ENCODE measurements around the gene BRSK2.

Gene BRSK2

GRCh38 chr11:1478011-1478410, 88.3 kb downstream of the BRSK2 start:
- H3K4me2 ChIP-seq (ENCODE audit: low read length) = no peak overlapping the region
- H3K9me3 ChIP-seq (ENCODE audit: control insufficient read depth, low read length) = no peaks in the 10 kb centered on the region
- H2AFZ ChIP-seq = no peak overlapping the region
- H3K27ac ChIP-seq = no peak overlapping the region
- no peaks in the 10 kb centered on the region for H3K4me1 ChIP-seq
- no peaks in the 10 kb centered on the region for H3K79me2 ChIP-seq
- no peaks in the 10 kb centered on the region for H3K27me3 ChIP-seq (ENCODE audit: control insufficient read depth, insufficient read depth, low read length)
- H3K4me3 ChIP-seq (ENCODE audit: low read depth, low read length) = no peak overlapping the region
- no peaks in the 10 kb centered on the region for H3K36me3 ChIP-seq (ENCODE audit: control insufficient read depth, insufficient read depth, low read length)
- no peak overlapping the region for H3K9ac ChIP-seq
- TF ChIP-seq CTCF (IDR thresholded peaks at IDR 0.05) = no peak

GRCh38 chr11:1478544-1478943, 88.8 kb downstream of the BRSK2 start:
- no peak for TF ChIP-seq CTCF (IDR thresholded peaks at IDR 0.05)
- H3K27ac ChIP-seq = no peak overlapping the region
- no peaks in the 10 kb centered on the region for H3K36me3 ChIP-seq (ENCODE audit: control insufficient read depth, insufficient read depth, low read length)
- H3K4me2 ChIP-seq (ENCODE audit: low read length) = no peak overlapping the region
- H3K27me3 ChIP-seq (ENCODE audit: control insufficient read depth, insufficient read depth, low read length) = no peaks in the 10 kb centered on the region
- H3K4me3 ChIP-seq (ENCODE audit: low read depth, low read length) = no peak overlapping the region
- H2AFZ ChIP-seq = no peak overlapping the region
- H3K9me3 ChIP-seq (ENCODE audit: control insufficient read depth, low read length) = no peaks in the 10 kb centered on the region
- no peaks in the 10 kb centered on the region for H3K4me1 ChIP-seq
- no peak overlapping the region for H3K9ac ChIP-seq
- no peaks in the 10 kb centered on the region for H3K79me2 ChIP-seq

DNA sequence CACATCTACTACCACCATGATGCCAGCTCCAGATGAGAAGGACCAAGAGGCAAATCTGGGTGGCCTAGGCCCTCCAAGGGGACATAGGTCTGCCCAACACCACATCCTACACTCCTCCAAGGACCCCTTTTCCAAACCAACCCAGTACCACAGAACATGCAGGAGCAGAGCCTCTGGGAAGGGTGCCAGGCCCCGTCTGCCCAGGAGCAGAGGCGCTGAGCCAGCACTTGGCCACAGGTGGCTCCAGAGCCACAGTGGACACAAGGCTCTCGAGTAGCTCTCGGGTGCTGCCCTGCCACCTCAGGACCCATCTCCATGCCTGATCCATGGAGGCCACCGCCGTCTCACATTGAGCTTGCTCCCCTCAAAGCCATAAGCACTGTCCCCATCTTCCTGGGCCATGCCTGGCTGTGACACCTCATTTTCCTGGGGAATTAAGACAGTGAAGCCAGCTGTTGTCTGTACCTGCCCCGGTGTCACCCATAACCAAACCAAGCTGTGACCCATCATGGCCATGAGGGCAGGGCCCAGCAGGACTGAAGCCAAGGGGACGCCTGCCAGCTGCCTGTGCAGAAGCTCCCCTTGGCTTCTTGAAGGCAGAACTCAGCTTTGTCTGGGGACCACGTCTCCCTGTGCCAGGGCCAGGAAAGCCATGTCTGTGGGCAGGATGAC, 89.4 kb downstream of the BRSK2 start:
- Histone ChIP-seq H3K36me3 (ENCODE audit: control insufficient read depth, insufficient read depth, low read length) (no peaks in the 10 kb centered on the region), H2AFZ (no peak overlapping the region), H3K9ac (no peak overlapping the region), H3K79me2 (peaks cover 2% of the 10 kb centered on the region), H3K9me3 (ENCODE audit: control insufficient read depth, low read length) (no peaks in the 10 kb centered on the region), H3K4me2 (ENCODE audit: low read length) (no peak overlapping the region), H3K4me3 (ENCODE audit: low read depth, low read length) (no peak overlapping the region), H3K27me3 (ENCODE audit: control insufficient read depth, insufficient read depth, low read length) (no peaks in the 10 kb centered on the region), H3K4me1 (no peaks in the 10 kb centered on the region), H3K27ac (no peak overlapping the region)
- TF ChIP-seq CTCF (IDR thresholded peaks at IDR 0.05) = no peak

DNA sequence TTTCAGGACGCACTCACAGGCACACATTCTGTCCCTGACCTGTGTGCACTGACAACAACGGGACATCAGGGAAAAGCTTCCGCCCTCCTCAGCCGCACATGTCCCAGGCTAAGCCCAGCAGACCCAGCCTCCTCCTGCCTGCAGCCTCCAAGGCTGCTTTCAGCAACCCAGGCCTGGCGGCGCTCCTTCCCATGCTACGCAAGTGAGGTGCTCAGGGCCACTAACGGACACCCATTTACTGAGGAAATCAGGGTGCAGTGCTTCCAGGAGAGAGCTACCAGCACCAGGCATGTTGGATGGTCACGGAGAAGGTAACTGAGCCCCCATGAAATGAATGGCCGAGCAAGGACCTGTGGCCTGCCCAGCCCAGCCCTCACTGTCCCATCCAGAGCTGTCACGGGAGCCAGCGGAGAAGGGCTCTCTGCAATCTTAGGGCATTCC, 90.0 kb downstream of the BRSK2 start:
- H3K4me3 ChIP-seq (ENCODE audit: low read depth, low read length) = no peak overlapping the region
- no peak overlapping the region for H3K27ac ChIP-seq
- no peak overlapping the region for H3K4me2 ChIP-seq (ENCODE audit: low read length)
- no peak overlapping the region for H3K9ac ChIP-seq
- TF ChIP-seq CTCF (IDR thresholded peaks at IDR 0.05) = no peak
- no peaks in the 10 kb centered on the region for H3K4me1 ChIP-seq
- H2AFZ ChIP-seq = no peak overlapping the region
- H3K27me3 ChIP-seq (ENCODE audit: control insufficient read depth, insufficient read depth, low read length) = no peaks in the 10 kb centered on the region
- H3K9me3 ChIP-seq (ENCODE audit: control insufficient read depth, low read length) = no peaks in the 10 kb centered on the region
- peaks cover 2% of the 10 kb centered on the region for H3K79me2 ChIP-seq
- no peaks in the 10 kb centered on the region for H3K36me3 ChIP-seq (ENCODE audit: control insufficient read depth, insufficient read depth, low read length)

DNA sequence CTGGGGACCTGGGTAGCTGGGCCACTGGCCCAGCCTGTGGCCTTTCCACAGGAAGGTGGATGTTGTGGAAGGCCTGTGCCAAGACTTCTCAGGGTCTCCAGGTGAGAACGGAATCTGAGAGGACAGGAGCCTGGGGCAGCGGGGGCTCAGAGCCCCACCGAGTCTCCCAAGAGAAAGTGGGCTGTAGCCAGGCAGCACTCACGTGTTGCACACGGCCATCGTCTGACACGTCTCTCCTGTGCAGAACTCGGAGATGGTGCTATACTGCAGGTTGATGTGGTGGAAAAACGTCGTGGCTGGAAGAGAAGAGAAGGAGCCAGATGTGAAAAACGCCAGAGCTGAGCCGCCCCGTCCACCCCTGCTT, 90.4 kb downstream of the BRSK2 start:
- Histone ChIP-seq H3K36me3 (ENCODE audit: control insufficient read depth, insufficient read depth, low read length) (no peaks in the 10 kb centered on the region), H3K4me1 (no peaks in the 10 kb centered on the region), H3K9me3 (ENCODE audit: control insufficient read depth, low read length) (no peaks in the 10 kb centered on the region), H3K27ac (no peak overlapping the region), H3K4me2 (ENCODE audit: low read length) (no peak overlapping the region), H3K27me3 (ENCODE audit: control insufficient read depth, insufficient read depth, low read length) (no peaks in the 10 kb centered on the region), H2AFZ (no peak overlapping the region), H3K79me2 (peaks cover 2% of the 10 kb centered on the region), H3K4me3 (ENCODE audit: low read depth, low read length) (no peak overlapping the region), H3K9ac (no peak overlapping the region)
- no peak for TF ChIP-seq CTCF (IDR thresholded peaks at IDR 0.05)
